Neutrophil (primary cell): ENCODE measurements around the gene SOAT2.

Experiments used
- H3K27ac ChIP-seq: fragments of 200-600 bp; sonication (generic); 2 replicates; pipeline ENCODE4 v1.5.1; 2016; ENCODE audit warnings: mild to moderate bottlenecking, moderate library complexity
- H3K27me3 ChIP-seq: fragments of 200-600 bp; sonication (generic); 2 replicates; pipeline ENCODE4 v1.6.0; 2016; ENCODE audit warnings: mild to moderate bottlenecking
- H3K36me3 ChIP-seq: fragments of 200-600 bp; sonication (generic); 2 replicates; pipeline ENCODE4 v1.5.1; 2017
- H3K4me1 ChIP-seq, 2 experiments: fragments of 200-600 bp in 1 of 2; sonication (generic) in 1 of 2; 1 replicate in 1 of 2; 2 replicates in 1 of 2; pipeline versions ENCODE4 v1.5.1 to v1.6.1; 2013 to 2016; ENCODE audit warnings: low read depth in 1 of 2, low read length in 1 of 2, mild to moderate bottlenecking in 1 of 2, moderate library complexity in 1 of 2; ENCODE audit not compliant: control insufficient read depth in 1 of 2, insufficient read depth in 1 of 2
- H3K4me3 ChIP-seq, 2 experiments: fragments of 200-600 bp in 1 of 2; sonication (generic) in 1 of 2; 1 replicate in 1 of 2; 2 replicates in 1 of 2; pipeline ENCODE4 v1.5.1; 2013 to 2016; ENCODE audit warnings: low read depth in 1 of 2, low read length in 1 of 2, mild to moderate bottlenecking in 1 of 2, moderate library complexity in 1 of 2
- H3K9me3 ChIP-seq: fragments of 200-600 bp; sonication (generic); 2 replicates; pipeline ENCODE4 v1.5.1; 2016
- TF ChIP-seq, protein P1 (sequence below): fragments of 200-600 bp; sonication (generic); IDR thresholded peaks from 2 replicates; pipeline ENCODE4 v1.5.1; 2016; ENCODE audit warnings: antibody characterized with exemption

The SOAT2 gene, protein sequence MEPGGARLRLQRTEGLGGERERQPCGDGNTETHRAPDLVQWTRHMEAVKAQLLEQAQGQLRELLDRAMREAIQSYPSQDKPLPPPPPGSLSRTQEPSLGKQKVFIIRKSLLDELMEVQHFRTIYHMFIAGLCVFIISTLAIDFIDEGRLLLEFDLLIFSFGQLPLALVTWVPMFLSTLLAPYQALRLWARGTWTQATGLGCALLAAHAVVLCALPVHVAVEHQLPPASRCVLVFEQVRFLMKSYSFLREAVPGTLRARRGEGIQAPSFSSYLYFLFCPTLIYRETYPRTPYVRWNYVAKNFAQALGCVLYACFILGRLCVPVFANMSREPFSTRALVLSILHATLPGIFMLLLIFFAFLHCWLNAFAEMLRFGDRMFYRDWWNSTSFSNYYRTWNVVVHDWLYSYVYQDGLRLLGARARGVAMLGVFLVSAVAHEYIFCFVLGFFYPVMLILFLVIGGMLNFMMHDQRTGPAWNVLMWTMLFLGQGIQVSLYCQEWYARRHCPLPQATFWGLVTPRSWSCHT

GRCh38 chr12:53102883-53103807 lies at the start of gene SOAT2:
SOAT2 (plus strand) TSS chr12:53103486; CDS start chr12:53103578, 92 bp downstream.
- Histone ChIP-seq H3K4me1 (peaks cover 20 to 25% of the 10 kb centered on the region in 2 experiments), H3K4me3 (no peak within 1 kb of the TSS), H3K9me3 (no peaks in the 10 kb centered on the region), H3K36me3 (no peaks in the 10 kb centered on the region), H3K27me3 (peaks cover 13% of the 10 kb centered on the region), H3K27ac (peak within 1 kb of the TSS; percentile 53)
- TF ChIP-seq, protein P1, sequence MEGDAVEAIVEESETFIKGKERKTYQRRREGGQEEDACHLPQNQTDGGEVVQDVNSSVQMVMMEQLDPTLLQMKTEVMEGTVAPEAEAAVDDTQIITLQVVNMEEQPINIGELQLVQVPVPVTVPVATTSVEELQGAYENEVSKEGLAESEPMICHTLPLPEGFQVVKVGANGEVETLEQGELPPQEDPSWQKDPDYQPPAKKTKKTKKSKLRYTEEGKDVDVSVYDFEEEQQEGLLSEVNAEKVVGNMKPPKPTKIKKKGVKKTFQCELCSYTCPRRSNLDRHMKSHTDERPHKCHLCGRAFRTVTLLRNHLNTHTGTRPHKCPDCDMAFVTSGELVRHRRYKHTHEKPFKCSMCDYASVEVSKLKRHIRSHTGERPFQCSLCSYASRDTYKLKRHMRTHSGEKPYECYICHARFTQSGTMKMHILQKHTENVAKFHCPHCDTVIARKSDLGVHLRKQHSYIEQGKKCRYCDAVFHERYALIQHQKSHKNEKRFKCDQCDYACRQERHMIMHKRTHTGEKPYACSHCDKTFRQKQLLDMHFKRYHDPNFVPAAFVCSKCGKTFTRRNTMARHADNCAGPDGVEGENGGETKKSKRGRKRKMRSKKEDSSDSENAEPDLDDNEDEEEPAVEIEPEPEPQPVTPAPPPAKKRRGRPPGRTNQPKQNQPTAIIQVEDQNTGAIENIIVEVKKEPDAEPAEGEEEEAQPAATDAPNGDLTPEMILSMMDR = no peak

- Histone ChIP-seq H3K36me3 (no peaks in the 10 kb centered on the region), H3K27me3 (peaks cover 9% of the 10 kb centered on the region), H3K9me3 (no peaks in the 10 kb centered on the region), H3K27ac (peak overlapping the region; percentile 33), H3K4me1 (peaks cover 11 to 12% of the 10 kb centered on the region in 2 experiments), H3K4me3 (peak overlapping the region; percentile 83 to 89)
- TF ChIP-seq, protein P1 = peak; percentile 48
Observed at GRCh38 chr12:53054112-53054878, 49.0 kb upstream of the SOAT2 start.

DNA sequence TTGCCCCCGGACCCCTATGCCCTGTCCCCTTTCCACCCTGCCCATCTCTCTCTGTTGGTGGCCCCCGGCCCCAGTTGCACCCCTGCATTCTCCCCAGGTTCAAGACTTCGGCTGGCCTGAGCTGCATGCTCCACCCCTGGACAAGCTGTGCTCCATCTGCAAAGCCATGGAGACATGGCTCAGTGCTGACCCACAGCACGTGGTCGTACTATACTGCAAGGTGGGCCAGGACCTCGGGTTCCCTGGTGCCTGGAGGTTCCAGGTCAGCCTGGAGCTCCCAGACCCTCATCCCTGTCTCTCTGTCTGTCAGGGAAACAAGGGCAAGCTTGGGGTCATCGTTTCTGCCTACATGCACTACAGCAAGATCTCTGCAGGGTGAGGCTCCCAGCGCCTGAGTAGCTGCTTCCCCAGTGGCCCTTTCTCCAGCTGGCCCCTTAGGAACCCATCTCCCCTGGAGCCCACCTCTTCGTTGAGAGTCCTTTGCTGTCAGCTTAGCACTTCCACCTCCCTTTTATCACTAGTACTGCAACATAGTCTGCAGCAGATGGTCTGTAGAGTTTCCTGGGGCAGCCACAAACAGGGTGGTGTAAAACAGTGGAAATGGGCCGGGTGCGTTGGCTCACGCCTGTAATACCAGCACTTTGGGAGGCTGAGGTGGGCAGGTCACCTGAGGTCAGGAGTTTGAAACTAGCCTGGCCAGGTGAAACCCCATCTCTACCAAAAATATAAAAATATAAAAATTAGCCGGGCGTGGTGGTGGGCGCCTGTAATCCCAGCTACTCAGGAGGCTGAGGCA lies 47.6 kb upstream of the SOAT2 start:
- Histone ChIP-seq H3K9me3 (no peaks in the 10 kb centered on the region), H3K4me3 (no peak overlapping the region), H3K27me3 (peaks cover 9% of the 10 kb centered on the region), H3K36me3 (no peaks in the 10 kb centered on the region), H3K4me1 (peaks cover 11 to 12% of the 10 kb centered on the region in 2 experiments), H3K27ac (no peak overlapping the region)
- TF ChIP-seq, protein P1 = no peak

- Histone ChIP-seq H3K4me1 (peaks cover 11 to 12% of the 10 kb centered on the region in 2 experiments), H3K9me3 (no peaks in the 10 kb centered on the region), H3K27me3 (peaks cover 9% of the 10 kb centered on the region), H3K27ac (no peak overlapping the region), H3K4me3 (no peak overlapping the region), H3K36me3 (no peaks in the 10 kb centered on the region)
- TF ChIP-seq, protein P1 = no peak
Observed at GRCh38 chr12:53056296-53056695, 47.0 kb upstream of the SOAT2 start.
